ENCODE measurements around the gene CFAP20DC. TPM values are rescaled to one million over a fixed set of nuclear protein-coding genes. Genes with fewer than 3 reads are reported as not detected.
A peak's percentile ranks its signal among the peaks of the same experiment; 100 is the strongest.

The CFAP20DC gene
- total RNA-seq, 1 donor from 2014 or later, result 8.0 TPM

GRCh38 chr3:58801541-58801940 is 248.3 kb downstream of the CFAP20DC start:
- H3K27me3 Mint-ChIP-seq, result no peaks in the 10 kb centered on the region
- no peak for DNase-seq (ENCODE audit: low spot score, unreplicated experiment)
- H3K4me1 Mint-ChIP-seq (ENCODE audit: low read depth), result peaks cover 15% of the 10 kb centered on the region
- no peak overlapping the region for H3K27ac Mint-ChIP-seq
- TF ChIP-seq CTCF (IDR thresholded peaks at IDR 0.05; ENCODE audit: unreplicated experiment), result no peak
- H3K36me3 Mint-ChIP-seq (ENCODE audit: insufficient read depth), result peaks cover 4% of the 10 kb centered on the region
- H3K9me3 Mint-ChIP-seq (ENCODE audit: low read depth), result peaks cover 4% of the 10 kb centered on the region
- no peak overlapping the region for H3K4me3 Mint-ChIP-seq (ENCODE audit: low read depth)

- peaks cover under 1% of the 10 kb centered on the region for H3K36me3 Mint-ChIP-seq (ENCODE audit: insufficient read depth)
- no peak for TF ChIP-seq CTCF (IDR thresholded peaks at IDR 0.05; ENCODE audit: unreplicated experiment)
- peaks cover under 1% of the 10 kb centered on the region for H3K27me3 Mint-ChIP-seq
- H3K4me1 Mint-ChIP-seq (ENCODE audit: low read depth), result peaks cover 15% of the 10 kb centered on the region
- no peak overlapping the region for H3K4me3 Mint-ChIP-seq (ENCODE audit: low read depth)
- H3K9me3 Mint-ChIP-seq (ENCODE audit: low read depth), result no peaks in the 10 kb centered on the region
- H3K27ac Mint-ChIP-seq, result no peak overlapping the region
- no peak for DNase-seq (ENCODE audit: low spot score, unreplicated experiment)
Observed at GRCh38 chr3:58800940-58801339, 248.9 kb downstream of the CFAP20DC start.

- peaks cover 2% of the 10 kb centered on the region for H3K27me3 Mint-ChIP-seq
- no peaks in the 10 kb centered on the region for H3K36me3 Mint-ChIP-seq (ENCODE audit: insufficient read depth)
- peaks cover 15% of the 10 kb centered on the region for H3K4me1 Mint-ChIP-seq (ENCODE audit: low read depth)
- no peak for TF ChIP-seq CTCF (IDR thresholded peaks at IDR 0.05; ENCODE audit: unreplicated experiment)
- no peaks in the 10 kb centered on the region for H3K9me3 Mint-ChIP-seq (ENCODE audit: low read depth)
- no peak overlapping the region for H3K4me3 Mint-ChIP-seq (ENCODE audit: low read depth)
- DNase-seq (ENCODE audit: low spot score, unreplicated experiment), result no peak
- H3K27ac Mint-ChIP-seq, result peak overlapping the region; percentile 4
Observed at GRCh38 chr3:58800032-58800431, 249.8 kb downstream of the CFAP20DC start.

GRCh38 chr3:58799271-58799670 is 250.6 kb downstream of the CFAP20DC start:
- no peaks in the 10 kb centered on the region for H3K9me3 Mint-ChIP-seq (ENCODE audit: low read depth)
- no peak for TF ChIP-seq CTCF (IDR thresholded peaks at IDR 0.05; ENCODE audit: unreplicated experiment)
- no peak overlapping the region for H3K27ac Mint-ChIP-seq
- no peak for DNase-seq (ENCODE audit: low spot score, unreplicated experiment)
- H3K4me3 Mint-ChIP-seq (ENCODE audit: low read depth), result no peak overlapping the region
- H3K27me3 Mint-ChIP-seq, result peaks cover 2% of the 10 kb centered on the region
- peaks cover 17% of the 10 kb centered on the region for H3K4me1 Mint-ChIP-seq (ENCODE audit: low read depth)
- no peaks in the 10 kb centered on the region for H3K36me3 Mint-ChIP-seq (ENCODE audit: insufficient read depth)

- peaks cover 2% of the 10 kb centered on the region for H3K27me3 Mint-ChIP-seq
- peaks cover 26% of the 10 kb centered on the region for H3K4me1 Mint-ChIP-seq (ENCODE audit: low read depth)
- no peak for TF ChIP-seq CTCF (IDR thresholded peaks at IDR 0.05; ENCODE audit: unreplicated experiment)
- H3K9me3 Mint-ChIP-seq (ENCODE audit: low read depth), result no peaks in the 10 kb centered on the region
- no peak overlapping the region for H3K4me3 Mint-ChIP-seq (ENCODE audit: low read depth)
- no peaks in the 10 kb centered on the region for H3K36me3 Mint-ChIP-seq (ENCODE audit: insufficient read depth)
- H3K27ac Mint-ChIP-seq, result no peak overlapping the region
- DNase-seq (ENCODE audit: low spot score, unreplicated experiment), result no peak
Observed at GRCh38 chr3:58798312-58798711, 251.5 kb downstream of the CFAP20DC start.

All from progenitor cell of endocrine pancreas (in vitro differentiated cells).